ENCODE measurements around the gene NR1D1.

- no peak for TF ChIP-seq CTCF (IDR thresholded peaks at IDR 0.05; ENCODE audit: low read length)
- TF ChIP-seq EZH2 (IDR thresholded peaks at IDR 0.05; ENCODE audit: borderline replicate concordance, low read length), result no peak
These were observed 22.8 kb upstream of the NR1D1 start for GRCh38 chr17:40122999-40123810.

All from OCI-LY1 (cell line).